ENCODE measurements around the gene CLEC4E.

Gene CLEC4E

DNA sequence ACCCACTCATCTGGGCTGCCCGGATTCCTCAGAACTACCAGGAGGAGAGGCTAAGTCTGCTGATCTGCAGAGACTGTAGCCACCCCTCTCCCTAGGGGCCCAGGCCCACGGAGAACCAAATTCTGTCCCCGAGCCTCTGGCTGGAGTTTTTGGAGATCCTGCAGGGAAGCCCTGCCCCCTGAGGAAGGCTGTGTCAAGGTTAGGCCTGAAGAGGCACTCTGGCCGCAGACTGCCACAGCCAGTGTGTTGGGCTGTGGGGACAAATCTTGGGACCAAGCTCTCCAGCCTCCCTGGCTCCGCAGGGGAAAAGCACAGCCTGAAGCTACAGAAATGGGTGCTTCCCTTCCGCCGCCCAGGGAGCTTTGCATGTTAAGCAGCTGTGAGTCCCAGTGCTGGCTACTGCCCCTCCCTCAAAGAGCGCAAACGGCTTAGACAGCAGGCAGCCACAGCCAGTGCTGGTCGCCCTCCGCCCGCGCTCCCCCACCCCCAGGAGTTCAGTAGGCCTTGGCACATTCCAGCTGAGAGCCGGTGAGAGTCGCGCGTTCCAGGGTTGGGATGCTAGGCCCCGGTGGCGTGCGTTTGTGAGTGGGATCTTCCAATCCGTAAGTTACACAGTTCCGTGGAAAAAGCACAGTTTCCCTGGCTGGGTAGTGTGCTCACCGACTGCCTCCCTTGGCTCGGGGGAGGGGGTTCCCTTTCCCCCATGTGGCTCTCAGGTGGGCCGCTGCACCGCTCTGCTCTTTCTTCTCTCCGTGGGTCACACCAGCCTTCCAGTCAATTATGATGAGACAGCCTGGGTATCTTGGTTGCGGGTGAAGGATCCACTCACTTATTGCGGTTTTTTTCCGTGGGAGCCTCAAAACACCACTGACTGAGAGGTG lies 13.2 kb downstream of the CLEC4E start:
- TF ChIP-seq, protein P1, sequence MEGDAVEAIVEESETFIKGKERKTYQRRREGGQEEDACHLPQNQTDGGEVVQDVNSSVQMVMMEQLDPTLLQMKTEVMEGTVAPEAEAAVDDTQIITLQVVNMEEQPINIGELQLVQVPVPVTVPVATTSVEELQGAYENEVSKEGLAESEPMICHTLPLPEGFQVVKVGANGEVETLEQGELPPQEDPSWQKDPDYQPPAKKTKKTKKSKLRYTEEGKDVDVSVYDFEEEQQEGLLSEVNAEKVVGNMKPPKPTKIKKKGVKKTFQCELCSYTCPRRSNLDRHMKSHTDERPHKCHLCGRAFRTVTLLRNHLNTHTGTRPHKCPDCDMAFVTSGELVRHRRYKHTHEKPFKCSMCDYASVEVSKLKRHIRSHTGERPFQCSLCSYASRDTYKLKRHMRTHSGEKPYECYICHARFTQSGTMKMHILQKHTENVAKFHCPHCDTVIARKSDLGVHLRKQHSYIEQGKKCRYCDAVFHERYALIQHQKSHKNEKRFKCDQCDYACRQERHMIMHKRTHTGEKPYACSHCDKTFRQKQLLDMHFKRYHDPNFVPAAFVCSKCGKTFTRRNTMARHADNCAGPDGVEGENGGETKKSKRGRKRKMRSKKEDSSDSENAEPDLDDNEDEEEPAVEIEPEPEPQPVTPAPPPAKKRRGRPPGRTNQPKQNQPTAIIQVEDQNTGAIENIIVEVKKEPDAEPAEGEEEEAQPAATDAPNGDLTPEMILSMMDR (IDR thresholded peaks at IDR 0.05): no peak

GRCh38 chr12:8519171-8519570 lies 21.5 kb downstream of the CLEC4E start:
- TF ChIP-seq, protein P1 (IDR thresholded peaks at IDR 0.05): no peak

DNA sequence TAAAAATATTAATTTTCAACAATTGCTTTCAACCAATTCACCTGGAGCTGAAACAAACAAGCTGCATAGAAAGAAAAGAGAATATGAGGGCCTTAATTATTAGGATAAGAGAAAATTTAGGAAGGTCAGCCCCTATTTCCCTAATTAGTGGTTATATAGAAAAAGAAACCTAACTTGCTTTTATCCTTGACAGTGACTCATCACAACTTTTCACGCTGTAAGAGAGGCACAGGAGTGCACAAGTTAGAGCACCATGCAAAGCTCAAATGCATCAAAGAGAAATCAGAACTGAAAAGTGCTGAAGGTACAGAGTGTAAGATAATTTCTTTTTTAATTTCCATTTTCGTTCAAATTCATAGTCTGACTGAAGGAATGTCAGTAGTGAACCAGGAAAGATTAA lies 22.7 kb downstream of the CLEC4E start:
- TF ChIP-seq, protein P1 (IDR thresholded peaks at IDR 0.05): no peak

- TF ChIP-seq, protein P1 (IDR thresholded peaks at IDR 0.05): no peak
Measured at GRCh38 chr12:8513256-8513655, 27.4 kb downstream of the CLEC4E start, which contains the start of gene CLEC4D. Gene CLEC4D, plus strand, starts transcription at chr12:8513503. Its CDS starts 230 bp downstream, at chr12:8513733.

- TF ChIP-seq, protein P1 (IDR thresholded peaks at IDR 0.05): no peak
Measured at GRCh38 chr12:8508910-8509841, 31.5 kb downstream of the CLEC4E start.

DNA sequence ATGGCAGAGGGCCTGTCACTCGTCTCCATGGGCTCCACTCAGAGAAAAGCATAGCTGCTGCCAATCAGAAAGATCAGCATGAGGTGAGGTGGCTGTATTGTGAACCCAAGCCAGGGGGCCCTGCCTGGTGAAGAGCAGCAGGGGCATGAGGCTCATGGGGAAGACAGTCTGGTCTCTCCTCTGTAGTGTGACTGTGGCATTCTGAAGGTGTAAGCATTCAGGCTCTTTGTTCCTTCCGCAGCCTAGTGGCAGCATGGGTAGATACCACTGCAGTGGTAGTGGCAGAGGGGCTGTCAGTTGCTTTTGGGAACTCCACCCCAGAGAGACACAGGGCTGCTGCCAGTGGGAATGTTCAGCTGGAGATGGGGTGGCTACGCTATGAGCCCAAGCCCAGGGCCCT lies 32.5 kb downstream of the CLEC4E start:
- TF ChIP-seq, protein P1 (IDR thresholded peaks at IDR 0.05): no peak

DNA sequence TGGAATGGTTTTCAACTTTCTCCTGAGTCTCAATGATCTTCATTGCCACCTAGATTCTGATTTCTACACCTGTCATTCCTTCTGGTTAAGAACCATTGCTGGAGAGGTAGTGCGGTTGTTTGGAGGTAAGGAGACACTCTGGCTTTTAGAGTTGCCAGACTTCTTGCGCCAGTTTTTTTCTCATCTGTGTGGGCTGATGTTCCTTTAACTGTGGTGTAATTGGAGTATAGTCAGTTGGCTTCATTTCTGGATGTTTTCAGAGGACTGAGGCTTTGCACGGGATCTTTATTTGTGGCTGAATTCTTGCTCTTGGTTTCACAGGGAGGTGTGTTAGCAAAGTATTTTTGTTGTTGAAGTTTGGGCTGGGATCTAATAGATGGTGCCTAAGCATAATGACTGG lies 33.1 kb downstream of the CLEC4E start:
- TF ChIP-seq, protein P1 (IDR thresholded peaks at IDR 0.05): no peak
